Transverse colon (tissue), 4 donors: ENCODE data around the gene KIF16B. TPM values are rescaled to one million over a fixed set of nuclear protein-coding genes. Genes with fewer than 3 reads are reported as not detected.

Source experiments
- DNase-seq: peaks from one replicate; pipeline ENCODE4 v3.0.0-alpha.2; 2019
- H3K27ac ChIP-seq, 4 donors: fragments of 200-600 bp; sonication (generic); 2 replicates each; pipeline ENCODE4 v1.5.1; 2016 to 2018; ENCODE audit warnings: inconsistent platforms in 4 of 4
- H3K27me3 ChIP-seq: fragments of 200-600 bp; sonication (generic); 2 replicates; pipeline ENCODE4 v1.5.1; 2017; ENCODE audit warnings: inconsistent platforms
- H3K36me3 ChIP-seq, 4 donors: fragments of 200-600 bp; sonication (generic); 2 replicates each; pipeline ENCODE4 v1.5.1; 2017 to 2019; ENCODE audit warnings: inconsistent platforms in 4 of 4
- H3K4me1 ChIP-seq, 4 donors: fragments of 200-600 bp; sonication (generic); 2 replicates each; pipeline ENCODE4 v1.5.1; 2017 to 2020; ENCODE audit warnings: inconsistent platforms in 4 of 4
- H3K4me3 ChIP-seq, 4 donors: fragments of 200-600 bp; sonication (generic); 1 replicate in 1 of 4; 2 replicates in 3 of 4; pipeline versions ENCODE4 v1.5.1 to v1.6.1; 2017 to 2019; ENCODE audit warnings: inconsistent platforms in 4 of 4
- H3K9me3 ChIP-seq, 2 donors: fragments of 200-600 bp; sonication (generic); 2 replicates each; pipeline ENCODE4 v1.5.1; 2017 to 2019; ENCODE audit warnings: inconsistent platforms in 2 of 2
- CTCF ChIP-seq, 5 experiments: fragments of 200-600 bp in 3 of 5; fragments of 450-650 bp in 2 of 5; sonication (generic) in 3 of 5; IDR thresholded peaks; 1 replicate in 2 of 5; 2 replicates in 3 of 5; pipeline ENCODE4 v1.5.1; 2016 to 2017; ENCODE audit warnings: antibody characterized with exemption in 5 of 5, inconsistent platforms in 3 of 5, mild to moderate bottlenecking in 2 of 5, moderate library complexity in 1 of 5
- EP300 ChIP-seq: sonication (generic); formaldehyde crosslinking; IDR thresholded peaks from one replicate; pipeline ENCODE4 v1.6.1; 2017; ENCODE audit warnings: antibody characterized with exemption, low read depth
- POLR2A ChIP-seq: fragments of 450-650 bp; IDR thresholded peaks from one replicate; pipeline ENCODE4 v1.6.1; 2016; ENCODE audit warnings: antibody characterized with exemption, mild to moderate bottlenecking, moderate library complexity
- POLR2AphosphoS5 ChIP-seq, 3 donors: sonication (generic); formaldehyde crosslinking; IDR thresholded peaks; one replicate each; pipeline ENCODE4 v1.6.1; 2016; ENCODE audit warnings: antibody characterized with exemption in 3 of 3
- WGBS, 2 donors: methylation state at CpG; one replicate each; pipeline ENCODE4 v1.1.5; 2018; ENCODE audit warnings: low coverage in 1 of 2; 5-methylcytosine and 5-hydroxymethylcytosine counted together
- in situ Hi-C, 4 donors: fragments of 200-750 bp; cut with MboI; loops; one replicate each; pipeline versions ENCODE4 v1.15.0 to v1.15.1; 2017; ENCODE audit warnings: low sequenced_read_pairs in 3 of 4, low pct_ligation_motif_present in 1 of 4, low pct_unique_long_range_greater_than_20kb in 1 of 4
- intact Hi-C: fragments of 100-400 bp; cut with DNase I; formaldehyde crosslinking; loops from one replicate; pipeline ENCODE4 v1.15.1; 2023; ENCODE audit warnings: low total_unique reads
- total RNA-seq, 4 donors: library from RNA; depleted of rRNA; stranded (reverse); fragments of >200 nt; gene quantifications; one replicate each; pipeline ENCODE4 v1.1.0, GENCODE V29; 2016

The KIF16B gene
- total RNA-seq, 4 donors from 2014 or later: 82.7 to 154 (median 90.1) TPM

- intact Hi-C loops: no loop called here
- TF ChIP-seq POLR2A: no peak
- TF ChIP-seq CTCF (IDR thresholded peaks at IDR 0.05): no peak
- TF ChIP-seq EP300: no peak
- TF ChIP-seq POLR2AphosphoS5 (IDR thresholded peaks at IDR 0.05): no peak
- no peaks in the 10 kb centered on the region for H3K36me3 ChIP-seq
- DNase-seq: no peak
- no peaks in the 10 kb centered on the region for H3K27me3 ChIP-seq
- no peak overlapping the region for H3K27ac ChIP-seq
- H3K4me3 ChIP-seq: no peak overlapping the region
- H3K4me1 ChIP-seq: peaks cover 0 to 21% (median 13%) of the 10 kb centered on the region in 4 donors
- H3K9me3 ChIP-seq: no peaks in the 10 kb centered on the region
- 91 to 100% methylated on average over 1 to 2 of the region's 2 CpGs for WGBS, 2 donors
- in situ Hi-C loops: loop anchor here in 1 of 4 donors (25.0 kb wide), 1 partner anchor 174 kb away; no protein-coding TSS in a partner anchor
Observed at GRCh38 chr20:16537918-16538317, 35.3 kb downstream of the KIF16B start.

GRCh38 chr20:16537025-16537665 lies 36.1 kb downstream of the KIF16B start:
- no peak for TF ChIP-seq CTCF (IDR thresholded peaks at IDR 0.05)
- TF ChIP-seq EP300: no peak
- in situ Hi-C loops: loop anchor here in 1 of 4 donors (25.0 kb wide), 1 partner anchor 175 kb away; no protein-coding TSS in a partner anchor

GRCh38 chr20:16535277-16535676 lies 38.0 kb downstream of the KIF16B start:
- in situ Hi-C loops: loop anchor here in 1 of 4 donors (25.0 kb wide), 1 partner anchor 177 kb away; no protein-coding TSS in a partner anchor

More at GRCh38 chr20:16537025-16537665, 36.1 kb downstream of the KIF16B start:
- H3K4me3 ChIP-seq: no peak overlapping the region
- intact Hi-C loops: no loop called here
- no peaks in the 10 kb centered on the region for H3K9me3 ChIP-seq
- H3K4me1 ChIP-seq: peaks cover 0 to 21% (median 13%) of the 10 kb centered on the region in 4 donors
- peak overlapping the region in 1 of 4 donors; percentile 26 for H3K27ac ChIP-seq
- no peaks in the 10 kb centered on the region for H3K36me3 ChIP-seq
- peak; percentile 36 for DNase-seq
- 50 to 54% methylated on average over 4 of the region's 4 CpGs for WGBS, 2 donors
- H3K27me3 ChIP-seq: no peaks in the 10 kb centered on the region

More at GRCh38 chr20:16535277-16535676, 38.0 kb downstream of the KIF16B start:
- H3K4me3 ChIP-seq: no peak overlapping the region
- H3K4me1 ChIP-seq: peaks cover 0 to 31% (median 17%) of the 10 kb centered on the region in 4 donors
- no peak for TF ChIP-seq POLR2AphosphoS5 (IDR thresholded peaks at IDR 0.05)
- TF ChIP-seq EP300: no peak
- no peak for TF ChIP-seq CTCF (IDR thresholded peaks at IDR 0.05)
- TF ChIP-seq POLR2A: no peak
- H3K36me3 ChIP-seq: no peaks in the 10 kb centered on the region
- no peak overlapping the region for H3K27ac ChIP-seq
- no peaks in the 10 kb centered on the region for H3K9me3 ChIP-seq
- no peak for DNase-seq
- H3K27me3 ChIP-seq: no peaks in the 10 kb centered on the region
- intact Hi-C loops: no loop called here
- WGBS, 2 donors: 91 to 100% methylated on average over 2 of the region's 2 CpGs
